ENCODE results near the gene NISCH.

Gene NISCH

GRCh38 chr3:52435246-52436101 lies 19.9 kb upstream of the NISCH start:
- DNase-seq (ENCODE audit: extremely low read depth, low read depth), result no peak
- TF ChIP-seq CTCF (IDR thresholded peaks at IDR 0.05; ENCODE audit: low read depth, low read length), result no peak

- DNase-seq (ENCODE audit: extremely low read depth, low read depth), result peak; percentile 58
- TF ChIP-seq CTCF (IDR thresholded peaks at IDR 0.05; ENCODE audit: low read depth, low read length), result no peak
These were observed 18.8 kb upstream of the NISCH start for GRCh38 chr3:52436500-52437149.

GRCh38 chr3:52437326-52438103 lies 17.9 kb upstream of the NISCH start:
- no peak for DNase-seq (ENCODE audit: extremely low read depth, low read depth)
- TF ChIP-seq CTCF (IDR thresholded peaks at IDR 0.05; ENCODE audit: low read depth, low read length), result no peak

- DNase-seq (ENCODE audit: extremely low read depth, low read depth), result no peak
- no peak for TF ChIP-seq CTCF (IDR thresholded peaks at IDR 0.05; ENCODE audit: low read depth, low read length)
These were observed 17.4 kb upstream of the NISCH start for GRCh38 chr3:52438104-52438376.

- DNase-seq (ENCODE audit: extremely low read depth, low read depth), result no peak
- no peak for TF ChIP-seq CTCF (IDR thresholded peaks at IDR 0.05; ENCODE audit: low read depth, low read length)
These were observed 16.6 kb upstream of the NISCH start for GRCh38 chr3:52438579-52439425.

- no peak for TF ChIP-seq CTCF (IDR thresholded peaks at IDR 0.05; ENCODE audit: low read depth, low read length)
- DNase-seq (ENCODE audit: extremely low read depth, low read depth), result no peak
These were observed 15.8 kb upstream of the NISCH start for GRCh38 chr3:52439426-52440248.

Data from AG09319 (cell line).